ENCODE measurements around the gene GRIN2A. TPM values are rescaled to one million over a fixed set of nuclear protein-coding genes. Genes with fewer than 3 reads are reported as not detected.

GRIN2A gene
- total RNA-seq, 1 donor from 2014 or later = 0.09 TPM

DNA sequence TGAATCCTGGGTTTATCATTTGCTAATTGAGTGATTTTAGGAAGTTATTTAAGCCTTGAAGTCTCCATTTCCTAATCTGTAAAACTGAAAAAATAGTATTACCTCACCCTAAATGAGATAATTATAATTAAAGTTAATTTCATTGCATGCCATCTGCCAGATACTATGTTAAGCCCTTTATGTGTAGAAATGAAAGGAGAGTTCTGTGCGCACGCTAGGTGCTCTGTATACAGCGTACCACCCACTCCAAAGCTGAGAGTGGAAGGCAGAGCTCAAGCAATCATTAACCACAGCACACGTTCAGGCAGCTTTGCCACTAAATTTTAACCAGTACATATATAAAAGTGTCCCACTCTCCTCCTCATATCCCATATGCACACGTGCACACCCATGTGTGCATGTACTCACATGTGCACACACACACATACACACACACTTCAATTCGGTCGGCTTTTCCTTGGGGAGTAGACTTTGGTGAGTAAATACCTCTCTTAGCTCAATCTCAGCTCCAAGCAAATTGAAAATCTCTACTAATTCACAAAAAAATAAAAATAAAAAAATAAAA lies 204.8 kb downstream of the GRIN2A start:
- TF ChIP-seq, protein P1, sequence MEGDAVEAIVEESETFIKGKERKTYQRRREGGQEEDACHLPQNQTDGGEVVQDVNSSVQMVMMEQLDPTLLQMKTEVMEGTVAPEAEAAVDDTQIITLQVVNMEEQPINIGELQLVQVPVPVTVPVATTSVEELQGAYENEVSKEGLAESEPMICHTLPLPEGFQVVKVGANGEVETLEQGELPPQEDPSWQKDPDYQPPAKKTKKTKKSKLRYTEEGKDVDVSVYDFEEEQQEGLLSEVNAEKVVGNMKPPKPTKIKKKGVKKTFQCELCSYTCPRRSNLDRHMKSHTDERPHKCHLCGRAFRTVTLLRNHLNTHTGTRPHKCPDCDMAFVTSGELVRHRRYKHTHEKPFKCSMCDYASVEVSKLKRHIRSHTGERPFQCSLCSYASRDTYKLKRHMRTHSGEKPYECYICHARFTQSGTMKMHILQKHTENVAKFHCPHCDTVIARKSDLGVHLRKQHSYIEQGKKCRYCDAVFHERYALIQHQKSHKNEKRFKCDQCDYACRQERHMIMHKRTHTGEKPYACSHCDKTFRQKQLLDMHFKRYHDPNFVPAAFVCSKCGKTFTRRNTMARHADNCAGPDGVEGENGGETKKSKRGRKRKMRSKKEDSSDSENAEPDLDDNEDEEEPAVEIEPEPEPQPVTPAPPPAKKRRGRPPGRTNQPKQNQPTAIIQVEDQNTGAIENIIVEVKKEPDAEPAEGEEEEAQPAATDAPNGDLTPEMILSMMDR (IDR thresholded peaks at IDR 0.05) = no peak
- intact Hi-C loops (cut with DNase I) = no loop called here
- no peak for DNase-seq

DNA sequence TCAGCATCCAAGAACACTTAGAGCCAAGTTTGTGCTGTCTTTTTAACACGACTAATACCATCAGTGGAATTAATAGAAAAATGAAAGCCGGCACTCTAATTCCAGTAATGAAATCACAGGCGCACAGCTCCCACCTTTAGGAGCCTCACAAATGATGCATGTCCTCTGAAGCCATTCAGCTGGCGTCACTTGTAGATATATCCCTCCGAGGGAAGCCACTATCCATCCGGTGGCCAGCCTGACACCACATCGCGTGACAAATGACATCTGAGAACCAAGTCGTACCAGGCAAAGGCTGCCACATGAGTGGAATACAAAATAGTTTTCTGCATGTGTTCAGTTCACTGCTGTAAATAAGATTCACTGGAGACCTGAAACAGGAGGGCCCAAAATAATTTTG lies 205.6 kb downstream of the GRIN2A start:
- Histone ChIP-seq H3K36me3 (no peaks in the 10 kb centered on the region), H3K9me3 (no peaks in the 10 kb centered on the region), H3K27me3 (no peaks in the 10 kb centered on the region), H3K4me1 (no peaks in the 10 kb centered on the region), H3K27ac (no peak overlapping the region), H3K4me3 (no peak overlapping the region)
- DNase-seq (no peak), ATAC-seq (no peak)
- intact Hi-C loops (cut with DNase I) = no loop called here
- TF ChIP-seq, protein P1 (IDR thresholded peaks at IDR 0.05) = no peak

More for the DNA sequence above, 204.8 kb downstream of the GRIN2A start:
- Histone ChIP-seq H3K9me3 (no peaks in the 10 kb centered on the region), H3K4me3 (no peak overlapping the region), H3K36me3 (no peaks in the 10 kb centered on the region), H3K4me1 (no peaks in the 10 kb centered on the region), H3K27ac (no peak overlapping the region), H3K27me3 (no peaks in the 10 kb centered on the region)
- ATAC-seq = no peak

DNA sequence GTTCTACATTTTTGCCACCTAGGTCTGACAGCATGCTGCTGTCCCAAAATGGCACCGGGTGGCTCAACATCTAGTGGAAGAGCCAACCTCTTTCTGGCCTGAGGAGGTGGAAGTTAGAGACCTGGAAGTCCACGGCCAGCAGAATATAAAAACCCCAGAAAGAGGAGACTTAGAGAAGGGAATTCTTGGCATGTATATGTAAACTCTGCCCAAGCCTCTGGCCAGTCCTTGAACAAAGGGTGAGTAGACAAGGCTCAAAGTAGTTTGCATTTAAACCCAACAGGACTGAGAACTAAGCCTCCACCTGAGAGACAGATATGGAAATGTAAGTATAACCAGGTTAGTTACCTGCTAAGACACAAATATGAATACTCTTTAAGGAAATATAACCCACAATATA lies 210.3 kb downstream of the GRIN2A start:
- no peak for ATAC-seq
- Histone ChIP-seq H3K4me3 (no peak overlapping the region), H3K9me3 (no peaks in the 10 kb centered on the region), H3K27ac (no peak overlapping the region), H3K36me3 (no peaks in the 10 kb centered on the region), H3K4me1 (no peaks in the 10 kb centered on the region), H3K27me3 (no peaks in the 10 kb centered on the region)
- TF ChIP-seq, protein P1 (IDR thresholded peaks at IDR 0.05) = no peak
- intact Hi-C loops (cut with DNase I) = no loop called here
- no peak for DNase-seq

DNA sequence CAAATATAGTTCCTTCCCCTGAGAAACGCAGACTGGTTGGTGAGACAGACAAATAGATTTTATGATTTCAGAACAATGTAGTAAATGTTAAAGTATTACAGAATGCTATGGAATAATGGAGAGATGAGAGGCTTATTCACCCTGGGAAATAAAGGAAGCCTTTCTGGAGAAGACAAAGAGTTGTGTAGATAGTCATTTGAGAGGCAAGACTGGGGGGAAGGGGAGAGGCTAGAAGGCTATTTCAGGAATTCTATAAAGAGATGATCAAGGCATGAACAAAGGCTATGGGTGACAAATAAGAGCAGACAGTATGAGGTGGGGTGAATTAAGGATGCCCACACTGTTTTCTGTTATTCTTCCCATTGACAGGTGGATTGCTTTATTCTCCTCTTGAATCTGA lies 211.4 kb downstream of the GRIN2A start:
- DNase-seq (no peak), ATAC-seq (no peak)
- intact Hi-C loops (cut with DNase I) = no loop called here
- Histone ChIP-seq H3K9me3 (no peaks in the 10 kb centered on the region), H3K36me3 (no peaks in the 10 kb centered on the region), H3K4me1 (no peaks in the 10 kb centered on the region), H3K4me3 (no peak overlapping the region), H3K27me3 (no peaks in the 10 kb centered on the region), H3K27ac (no peak overlapping the region)
- TF ChIP-seq, protein P1 (IDR thresholded peaks at IDR 0.05) = no peak

DNA sequence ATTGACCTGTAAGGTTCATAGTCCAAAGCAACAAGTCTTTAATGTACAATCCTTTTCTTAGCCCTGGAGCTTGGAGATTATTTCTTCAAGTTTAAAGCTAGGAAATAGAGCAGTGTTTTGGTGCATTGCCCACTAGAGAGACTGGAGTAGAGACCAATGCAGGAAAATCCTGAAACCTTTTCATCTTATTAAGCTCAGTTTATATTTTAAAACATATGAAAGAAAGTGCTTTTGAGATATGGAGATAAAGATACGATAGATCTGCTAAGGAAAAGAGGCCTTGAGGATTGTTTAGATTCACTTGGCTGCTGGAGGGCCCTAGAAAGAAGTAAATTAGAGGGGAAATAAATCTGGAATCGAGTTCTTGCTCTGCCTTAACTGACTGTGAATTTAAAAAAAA lies 212.0 kb downstream of the GRIN2A start:
- H3K27ac ChIP-seq = no peak overlapping the region

More for the DNA sequence above, 212.0 kb downstream of the GRIN2A start:
- Histone ChIP-seq H3K4me3 (no peak overlapping the region), H3K27me3 (no peaks in the 10 kb centered on the region), H3K9me3 (no peaks in the 10 kb centered on the region), H3K36me3 (no peaks in the 10 kb centered on the region), H3K4me1 (no peaks in the 10 kb centered on the region)
- TF ChIP-seq, protein P1 (IDR thresholded peaks at IDR 0.05) = no peak
- intact Hi-C loops (cut with DNase I) = no loop called here
- DNase-seq (no peak), ATAC-seq (no peak)

All from upper lobe of right lung (tissue), 1 donor.